Mucosa of descending colon (tissue), 3 donors: Measurements from ENCODE around the gene NTMT2. TPM values are rescaled to one million over a fixed set of nuclear protein-coding genes. Genes with fewer than 3 reads are reported as not detected.

Experiments
- ATAC-seq: fragments of 200-7000 bp; cut with Tn5 transposase; one replicate; pipeline ENCODE4 v1.9.1; 2020; ENCODE audit warnings: mild to moderate bottlenecking, moderate library complexity
- DNase-seq, 3 donors: peaks; one replicate each; pipeline ENCODE4 v3.0.0-alpha.2; 2020
- H3K36me3 ChIP-seq: fragments of 200-600 bp; one replicate; pipeline ENCODE4 v1.8.0; 2021; ENCODE audit warnings: low read depth, mild to moderate bottlenecking
- H3K4me1 ChIP-seq: fragments of 200-600 bp; one replicate; pipeline ENCODE4 v1.8.0; 2021; ENCODE audit warnings: low read depth, mild to moderate bottlenecking
- H3K4me3 ChIP-seq: fragments of 200-600 bp; one replicate; pipeline ENCODE4 v1.8.0; 2021; ENCODE audit warnings: mild to moderate bottlenecking
- H3K9me3 ChIP-seq: fragments of 200-600 bp; one replicate; pipeline ENCODE4 v1.8.0; 2021; ENCODE audit warnings: mild to moderate bottlenecking
- intact Hi-C, 2 donors: fragments of 100-400 bp; cut with DNase I in 1 of 2; cut with micrococcal nuclease in 1 of 2; formaldehyde crosslinking; loops; one replicate each; pipeline versions ENCODE4 v1.11.0 to v1.11.1; 2022; cut with DNase I, micrococcal nuclease
- microRNA-seq: library from miRNA; unstranded; fragments of <30 nt; microRNA quantifications from one replicate; pipeline ENCODE4, GENCODE V29; 2019
- total RNA-seq, 3 donors: library from RNA; stranded (reverse); fragmentation: NEBNext Ultra II Directional in 2 of 3; extraction: Animal tissue kit (Norgen Biotek cat#: 25700) in 2 of 3; gene quantifications; one replicate each; pipeline versions ENCODE4 v1.2.1 to v1.2.4, GENCODE V29; 2021 to 2023
- TF ChIP-seq, protein P1 (sequence below): fragments of 200-600 bp; IDR thresholded peaks from one replicate; pipeline ENCODE4 v1.8.0; 2022; ENCODE audit warnings: antibody characterized with exemption, mild to moderate bottlenecking
- donor health status: DM: no; HTN: no; CAD: no; lungs with moderate emphysema.
- donor health status: DM: no; HTN: no; CAD: no.
- donor health status: DM: no; HTN: yes; CAD: no.

Gene NTMT2
- total RNA-seq, 3 donors from 2014 or later: not detected

GRCh38 chr1:170218257-170218650 is 72.5 kb downstream of the NTMT2 start:
- TF ChIP-seq, protein P1, sequence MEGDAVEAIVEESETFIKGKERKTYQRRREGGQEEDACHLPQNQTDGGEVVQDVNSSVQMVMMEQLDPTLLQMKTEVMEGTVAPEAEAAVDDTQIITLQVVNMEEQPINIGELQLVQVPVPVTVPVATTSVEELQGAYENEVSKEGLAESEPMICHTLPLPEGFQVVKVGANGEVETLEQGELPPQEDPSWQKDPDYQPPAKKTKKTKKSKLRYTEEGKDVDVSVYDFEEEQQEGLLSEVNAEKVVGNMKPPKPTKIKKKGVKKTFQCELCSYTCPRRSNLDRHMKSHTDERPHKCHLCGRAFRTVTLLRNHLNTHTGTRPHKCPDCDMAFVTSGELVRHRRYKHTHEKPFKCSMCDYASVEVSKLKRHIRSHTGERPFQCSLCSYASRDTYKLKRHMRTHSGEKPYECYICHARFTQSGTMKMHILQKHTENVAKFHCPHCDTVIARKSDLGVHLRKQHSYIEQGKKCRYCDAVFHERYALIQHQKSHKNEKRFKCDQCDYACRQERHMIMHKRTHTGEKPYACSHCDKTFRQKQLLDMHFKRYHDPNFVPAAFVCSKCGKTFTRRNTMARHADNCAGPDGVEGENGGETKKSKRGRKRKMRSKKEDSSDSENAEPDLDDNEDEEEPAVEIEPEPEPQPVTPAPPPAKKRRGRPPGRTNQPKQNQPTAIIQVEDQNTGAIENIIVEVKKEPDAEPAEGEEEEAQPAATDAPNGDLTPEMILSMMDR: no peak

More at GRCh38 chr1:170218257-170218650, 72.5 kb downstream of the NTMT2 start:
- DNase-seq (no peak), ATAC-seq (no peak)
- Histone ChIP-seq H3K9me3 (no peaks in the 10 kb centered on the region), H3K4me3 (no peak overlapping the region), H3K36me3 (no peaks in the 10 kb centered on the region), H3K4me1 (no peaks in the 10 kb centered on the region)
- intact Hi-C loops: no loop called here

Small RNAs within 50 kb of the gene (microRNA-seq; reads per million reads assigned to microRNA genes)
- gene MIR3119-1 (not detected), gene MIR3119-2 (not detected)

Other genes with a start within 250 kb of the NTMT2 start
- 10 to 100 TPM; 22.5 to 42.8 (median 36.2) TPM for gene KIFAP3, start 71.3 kb upstream of the NTMT2 start, total RNA-seq